Measurements from ENCODE around the gene TRAPPC3L.

- TF ChIP-seq, protein P1, sequence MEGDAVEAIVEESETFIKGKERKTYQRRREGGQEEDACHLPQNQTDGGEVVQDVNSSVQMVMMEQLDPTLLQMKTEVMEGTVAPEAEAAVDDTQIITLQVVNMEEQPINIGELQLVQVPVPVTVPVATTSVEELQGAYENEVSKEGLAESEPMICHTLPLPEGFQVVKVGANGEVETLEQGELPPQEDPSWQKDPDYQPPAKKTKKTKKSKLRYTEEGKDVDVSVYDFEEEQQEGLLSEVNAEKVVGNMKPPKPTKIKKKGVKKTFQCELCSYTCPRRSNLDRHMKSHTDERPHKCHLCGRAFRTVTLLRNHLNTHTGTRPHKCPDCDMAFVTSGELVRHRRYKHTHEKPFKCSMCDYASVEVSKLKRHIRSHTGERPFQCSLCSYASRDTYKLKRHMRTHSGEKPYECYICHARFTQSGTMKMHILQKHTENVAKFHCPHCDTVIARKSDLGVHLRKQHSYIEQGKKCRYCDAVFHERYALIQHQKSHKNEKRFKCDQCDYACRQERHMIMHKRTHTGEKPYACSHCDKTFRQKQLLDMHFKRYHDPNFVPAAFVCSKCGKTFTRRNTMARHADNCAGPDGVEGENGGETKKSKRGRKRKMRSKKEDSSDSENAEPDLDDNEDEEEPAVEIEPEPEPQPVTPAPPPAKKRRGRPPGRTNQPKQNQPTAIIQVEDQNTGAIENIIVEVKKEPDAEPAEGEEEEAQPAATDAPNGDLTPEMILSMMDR (IDR thresholded peaks at IDR 0.05): no peak
- no peak for TF ChIP-seq POLR2A (IDR thresholded peaks at IDR 0.05; ENCODE audit: low read length)
- TF ChIP-seq USF2 (IDR thresholded peaks at IDR 0.05): no peak
- TF ChIP-seq TP53 (CRISPR knock-in tag; IDR thresholded peaks at IDR 0.05): no peak
- no peak for TF ChIP-seq CHD2 (IDR thresholded peaks at IDR 0.05; ENCODE audit: low read length, partially characterized antibody)
- TF ChIP-seq ZSCAN20 (CRISPR knock-in tag; IDR thresholded peaks at IDR 0.05): no peak
- TF ChIP-seq PHF8 (IDR thresholded peaks at IDR 0.05; ENCODE audit: borderline replicate concordance, low read depth): no peak
- TF ChIP-seq POLR2AphosphoS2 (conservative IDR thresholded peaks at IDR 0.05; ENCODE audit: low read length): no peak
- TF ChIP-seq NR3C1 (IDR thresholded peaks at IDR 0.05): no peak
- no peak for TF ChIP-seq MAX (IDR thresholded peaks at IDR 0.05)
- no peak for TF ChIP-seq RNF2 (IDR thresholded peaks at IDR 0.05; ENCODE audit: borderline replicate concordance, low read depth)
- TF ChIP-seq ZFP36 (IDR thresholded peaks at IDR 0.05; ENCODE audit: borderline replicate concordance, partially characterized antibody): no peak
- no peak for TF ChIP-seq RFX5 (IDR thresholded peaks at IDR 0.05)
- no peak for TF ChIP-seq EP300 (IDR thresholded peaks at IDR 0.05)
These were observed 38.2 kb downstream of the TRAPPC3L start for GRCh38 chr6:116507324-116507723.

All from A549 (cell line).